Endothelial cell of umbilical vein (primary cell): ENCODE measurements around the gene COL23A1. TPM values are rescaled to one million over a fixed set of nuclear protein-coding genes. Genes with fewer than 3 reads are reported as not detected.

Experiments used
- BruUV-seq: library from RNA; stranded (reverse); fragments of 400-500 nt; replicated peaks from 2 replicates; lab custom pipeline; 2021; lab: Mats Ljungman, UMichigan
- CTCF ChIA-PET: fragments of 300-600, 350-600 bp; sonication (Branson Sonifier 250); formaldehyde crosslinking; loops from one replicate; lab custom pipeline; 2021; ENCODE audit warnings: antibody characterized with exemption, inconsistent platforms; lab: Charles Lee
- POLR2A ChIA-PET: fragments of 300-600, 350-600 bp; sonication (Branson Sonifier 250); formaldehyde crosslinking; loops from one replicate; lab custom pipeline; 2021; ENCODE audit warnings: antibody characterized with exemption, inconsistent platforms; lab: Charles Lee
- DNase-seq: peaks from one replicate; pipeline ENCODE4 v3.0.0-alpha.2; 2011; ENCODE audit warnings: low read depth, low spot score
- FAIRE-seq: peaks from 2 replicates; lab custom pipeline; 2011; peaks lifted over from hg19 to GRCh38; lab: Jason Lieb, UNC
- H2AFZ ChIP-seq: 2 replicates; pipeline ENCODE4 v1.6.0; 2012; ENCODE audit warnings: low read depth, low read length, control low read depth, inconsistent platforms
- H3K27ac ChIP-seq: 2 replicates; pipeline ENCODE4 v1.5.1; 2011; ENCODE audit warnings: low read depth, mild to moderate bottlenecking, control low read depth, low read length, moderate library complexity; ENCODE audit not compliant: insufficient read depth
- H3K27me3 ChIP-seq, 2 experiments: 2 replicates each; pipeline versions ENCODE4 v1.6.0 to v1.6.1; 2011; ENCODE audit warnings: low read length in 2 of 2, mixed read lengths in 1 of 2; ENCODE audit not compliant: control insufficient read depth in 2 of 2, insufficient read depth in 2 of 2
- H3K36me3 ChIP-seq, 2 experiments: 2 replicates in 1 of 2; 3 replicates in 1 of 2; pipeline ENCODE4 v1.5.1; 2011; ENCODE audit warnings: low read length in 2 of 2, mild to moderate bottlenecking in 1 of 2, moderate library complexity in 1 of 2; ENCODE audit not compliant: control insufficient read depth in 2 of 2, insufficient read depth in 2 of 2; ENCODE audit errors: extremely low read depth in 1 of 2
- H3K4me1 ChIP-seq: 3 replicates; pipeline ENCODE4 v1.5.1; 2011; ENCODE audit warnings: mild to moderate bottlenecking, low read length; ENCODE audit not compliant: control insufficient read depth, insufficient read depth; ENCODE audit errors: extremely low read depth
- H3K4me2 ChIP-seq: 2 replicates; pipeline ENCODE4 v1.6.1; 2011; ENCODE audit warnings: low read length, control low read depth, mixed read lengths; ENCODE audit not compliant: insufficient read depth
- H3K4me3 ChIP-seq, 3 experiments: fragments of 200-600 bp in 1 of 3; sonication (generic), shearing (Covaris generic) in 1 of 3; replicated peaks in 1 of 3; 2 replicates each; pipeline ENCODE4 v1.5.1; 2011 to 2016; ENCODE audit warnings: control low read depth in 3 of 3, low read length in 3 of 3, mild to moderate bottlenecking in 2 of 3, inconsistent platforms in 1 of 3, low read depth in 1 of 3, moderate library complexity in 1 of 3; ENCODE audit not compliant: insufficient read depth in 1 of 3
- H3K79me2 ChIP-seq: 2 replicates; pipeline ENCODE4 v1.6.0; 2012; ENCODE audit warnings: low read length, inconsistent platforms; ENCODE audit not compliant: control insufficient read depth, insufficient read depth
- H3K9ac ChIP-seq: replicated peaks from 2 replicates; pipeline ENCODE3; 2011; ENCODE audit warnings: low read length, control low read depth; ENCODE audit not compliant: insufficient read depth; ENCODE audit errors: extremely low read depth
- H3K9me1 ChIP-seq: replicated peaks from 3 replicates; pipeline ENCODE4 v1.6.0; 2011; ENCODE audit warnings: mild to moderate bottlenecking, low read length; ENCODE audit not compliant: control insufficient read depth, insufficient read depth; ENCODE audit errors: extremely low read depth
- H3K9me3 ChIP-seq: replicated peaks from 2 replicates; pipeline ENCODE4 v1.5.1; 2012; ENCODE audit warnings: low read length, inconsistent platforms; ENCODE audit not compliant: control insufficient read depth, insufficient read depth
- H4K20me1 ChIP-seq: replicated peaks from 2 replicates; pipeline ENCODE3; 2011; ENCODE audit warnings: mild to moderate bottlenecking, low read length; ENCODE audit not compliant: control insufficient read depth, insufficient read depth; ENCODE audit errors: extremely low read depth
- CTCF ChIP-seq, 2 donors: IDR thresholded peaks; 1 replicate in 1 of 2; 2 replicates in 1 of 2; pipeline ENCODE4 v1.5.1; 2011; ENCODE audit warnings: low read length in 2 of 2, mild to moderate bottlenecking in 2 of 2, moderate library complexity in 2 of 2, control low read depth in 1 of 2, inconsistent platforms in 1 of 2, low read depth in 1 of 2; ENCODE audit not compliant: insufficient read depth in 1 of 2; ENCODE audit errors: extremely low read depth in 1 of 2
- EZH2 ChIP-seq: IDR thresholded peaks from 2 replicates; pipeline ENCODE4 v1.6.1; 2012; ENCODE audit warnings: borderline replicate concordance, low read depth, mild to moderate bottlenecking, moderate library complexity, low read length, inconsistent platforms; ENCODE audit not compliant: severe bottlenecking
- FOS ChIP-seq: IDR thresholded peaks from 2 replicates; pipeline ENCODE4 v1.6.1; 2011; ENCODE audit warnings: mild to moderate bottlenecking, low read length, moderate library complexity, borderline replicate concordance; ENCODE audit not compliant: insufficient read depth
- GATA2 ChIP-seq: IDR thresholded peaks from 2 replicates; pipeline ENCODE4 v1.7.0; 2011; ENCODE audit warnings: low read depth, mild to moderate bottlenecking, moderate library complexity, mixed read lengths, low read length; ENCODE audit not compliant: insufficient read length, insufficient read depth
- POLR2A ChIP-seq: IDR thresholded peaks from 2 replicates; pipeline ENCODE4 v1.6.1; 2012; ENCODE audit warnings: low read depth, mild to moderate bottlenecking, control low read depth, low read length
- POLR2AphosphoS5 ChIP-seq: IDR thresholded peaks from 2 replicates; pipeline ENCODE4 v1.6.1; 2012; ENCODE audit warnings: low read depth, mild to moderate bottlenecking, control low read depth, low read length, moderate library complexity; ENCODE audit not compliant: insufficient read depth
- dilution Hi-C: fragments of 300-500 bp; cut with MboI; formaldehyde crosslinking; loops from one replicate; pipeline ENCODE4 v1.15.0; 2019; ENCODE audit warnings: low sequenced_read_pairs; ENCODE audit not compliant: extremely low pct_ligation_motif_present
- intact Hi-C: fragments of 100-400 bp; cut with micrococcal nuclease; formaldehyde crosslinking; loops from one replicate; pipeline ENCODE4 v1.10.0; 2022
- polyA plus RNA-seq, 4 experiments: library from polyadenylated mRNA; depleted of rRNA in 3 of 4; stranded (reverse) in 3 of 4; unstranded in 1 of 4; fragments of >200 nt; gene quantifications; 2 replicates each; pipeline versions ENCODE4 v1.2.1 to v1.2.3, GENCODE V29; 2011 to 2012; ENCODE audit warnings: missing spikeins in 1 of 4
- total RNA-seq: library from RNA; stranded (reverse); gene quantifications from 2 replicates; pipeline ENCODE4 v1.2.3, GENCODE V29; 2021
- TF ChIP-seq, protein P1 (sequence below): IDR thresholded peaks from 2 replicates; pipeline ENCODE4 v1.6.1; 2011; ENCODE audit not compliant: insufficient read depth, insufficient read length

Gene COL23A1
- total and polyA plus RNA-seq, 2 donors (not counting 3 experiments of a cell fraction or from before 2014, with no cell fraction given): not detected

GRCh38 chr5:178463321-178464155, 126.7 kb downstream of the COL23A1 start:
- FAIRE-seq: no peak
- no peaks in the 10 kb centered on the region for H3K79me2 ChIP-seq

More at GRCh38 chr5:178463321-178464155, 126.7 kb downstream of the COL23A1 start:
- dilution Hi-C loops: no loop called here
- ChIA-PET CTCF (no interaction called here), POLR2A (no interaction called here)
- H3K27me3 ChIP-seq: no peaks in the 10 kb centered on the region
- no peak overlapping the region for H2AFZ ChIP-seq
- no peaks in the 10 kb centered on the region for H3K9me1 ChIP-seq
- BruUV-seq: no TSS peak
- H4K20me1 ChIP-seq: no peaks in the 10 kb centered on the region
- H3K9ac ChIP-seq: no peak overlapping the region
- no peak overlapping the region for H3K27ac ChIP-seq
- H3K4me2 ChIP-seq: no peak overlapping the region
- H3K4me1 ChIP-seq: no peaks in the 10 kb centered on the region
- H3K9me3 ChIP-seq: no peaks in the 10 kb centered on the region
- intact Hi-C loops: loop anchor here (5.0 kb wide), 1 partner anchor 181 kb away; no protein-coding TSS in a partner anchor
- H3K36me3 ChIP-seq: no peaks in the 10 kb centered on the region
- no peak for TF ChIP-seq GATA2
- TF ChIP-seq, protein P1, sequence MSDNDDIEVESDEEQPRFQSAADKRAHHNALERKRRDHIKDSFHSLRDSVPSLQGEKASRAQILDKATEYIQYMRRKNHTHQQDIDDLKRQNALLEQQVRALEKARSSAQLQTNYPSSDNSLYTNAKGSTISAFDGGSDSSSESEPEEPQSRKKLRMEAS: no peak
- no peak for TF ChIP-seq FOS
- TF ChIP-seq EZH2: no peak
- no peak for TF ChIP-seq POLR2AphosphoS5
- no peak for TF ChIP-seq POLR2A
- TF ChIP-seq CTCF (IDR thresholded peaks at IDR 0.05; ENCODE audit: extremely low read depth in 1 of 2, insufficient read depth in 1 of 2, low read depth in 1 of 2, low read length in 2 of 2): no peak
- no peak for DNase-seq
- no peak overlapping the region for H3K4me3 ChIP-seq
